HG03460 (cell line): ENCODE measurements around the gene COMMD6.
A peak's percentile ranks its signal among the peaks of the same experiment; 100 is the strongest.

Source experiments
- ATAC-seq: cut with Tn5 transposase; IDR thresholded peaks from one replicate; pipeline ENCODE4 v1.9.1; 2021; ENCODE audit not compliant: unreplicated experiment

COMMD6 gene

DNA sequence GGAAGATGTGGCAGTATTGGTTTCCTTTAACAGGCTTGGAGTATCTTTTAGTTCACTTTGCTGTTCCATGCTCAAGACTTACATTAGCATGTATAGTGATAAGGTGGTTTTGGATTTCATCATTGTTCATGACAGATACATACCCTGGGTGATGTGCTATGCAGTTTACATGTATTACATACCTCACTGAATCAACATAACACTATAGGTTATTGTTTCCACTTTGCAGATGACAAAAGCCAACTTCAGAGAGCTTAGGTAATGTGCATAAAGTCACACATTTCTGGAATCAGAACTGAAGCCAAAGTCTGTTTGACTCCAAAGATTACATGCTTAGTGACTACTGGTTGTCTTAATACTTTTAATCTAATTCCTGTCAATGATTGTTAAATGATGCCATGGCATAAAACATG, 7.1 kb downstream of the COMMD6 start:
- ATAC-seq: no peak

- ATAC-seq: no peak
Observed at GRCh38 chr13:75521956-75522355, 15.7 kb downstream of the COMMD6 start.

DNA sequence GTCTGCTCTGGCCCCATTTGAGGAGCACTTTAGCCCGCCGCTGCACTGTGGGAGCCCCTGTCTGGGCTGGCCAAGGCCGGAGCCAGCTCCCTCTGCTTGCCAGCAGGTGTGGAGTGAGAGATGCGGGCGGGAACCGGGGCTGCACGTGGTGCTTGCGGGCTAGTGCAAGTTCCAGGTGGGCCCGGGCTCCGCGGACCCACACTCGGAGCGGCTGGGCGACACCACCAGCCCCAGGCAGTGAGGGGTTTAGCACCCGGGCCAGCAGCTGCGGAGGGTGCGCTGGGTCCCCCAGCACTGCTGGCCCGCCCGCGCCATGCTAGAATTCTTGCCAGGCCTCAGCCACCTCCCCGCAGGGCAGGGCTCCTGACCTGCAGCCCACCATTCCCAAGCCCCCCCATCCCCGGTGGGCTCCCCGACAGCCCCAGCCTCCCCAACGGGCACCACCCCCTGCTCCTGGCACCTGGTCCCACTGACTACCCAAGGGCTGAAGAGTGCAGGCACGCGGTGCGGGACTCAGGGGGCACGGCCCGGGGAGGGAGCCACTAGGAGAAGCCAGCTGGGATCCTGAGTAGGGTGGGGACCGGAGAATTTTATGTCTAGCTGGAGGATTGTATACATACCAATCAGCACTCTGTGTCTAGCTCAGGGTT, 19.1 kb downstream of the COMMD6 start:
- no peak for ATAC-seq

- no peak for ATAC-seq
Observed at GRCh38 chr13:75514080-75514995, 23.3 kb downstream of the COMMD6 start.

GRCh38 chr13:75513271-75513670, 24.4 kb downstream of the COMMD6 start:
- no peak for ATAC-seq

DNA sequence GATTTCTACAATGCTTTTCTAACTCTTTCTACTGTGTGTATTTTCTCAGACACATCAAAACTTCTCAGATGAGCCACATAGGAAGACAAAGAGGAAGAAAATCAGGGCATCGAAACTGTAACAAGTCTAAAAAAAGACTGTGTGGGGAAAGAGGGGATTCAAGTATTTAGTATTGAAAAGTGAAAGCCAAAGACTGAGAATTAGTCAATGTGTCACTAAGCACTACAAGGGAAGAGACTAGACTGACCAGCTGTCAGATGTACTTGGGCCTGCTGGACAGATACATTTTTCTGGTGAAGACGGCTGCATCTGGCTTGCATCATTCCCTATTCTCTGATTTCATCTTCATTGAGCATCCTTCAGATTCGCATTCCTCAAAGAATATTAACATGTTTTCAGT, 25.4 kb downstream of the COMMD6 start:
- peak; percentile 91 for ATAC-seq

DNA sequence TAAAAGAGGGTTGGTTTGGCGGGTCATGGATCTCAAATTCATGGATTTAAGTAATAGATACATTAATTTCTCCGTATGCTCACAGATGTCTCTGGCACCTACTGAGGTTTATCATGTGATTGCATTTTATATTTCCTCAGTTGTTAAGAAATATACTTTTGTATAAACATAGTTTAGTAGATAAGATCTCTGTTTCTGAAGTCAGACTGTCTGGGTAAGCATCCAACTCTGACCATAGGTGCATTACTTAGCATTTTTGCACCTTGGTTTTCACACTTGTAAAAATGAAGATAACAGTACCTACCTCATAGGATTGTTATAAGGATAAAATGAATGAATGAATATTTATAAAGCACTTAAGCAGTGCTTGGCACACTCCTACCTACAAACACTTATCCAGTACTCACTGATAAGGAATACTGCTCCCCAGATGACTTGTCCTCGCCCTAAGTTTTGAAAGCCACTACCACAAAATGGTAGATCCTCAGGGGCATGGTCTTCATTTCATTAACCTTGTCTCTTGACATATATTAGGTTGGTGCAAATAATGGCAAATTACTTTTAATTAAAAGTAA, 26.5 kb downstream of the COMMD6 start:
- no peak for ATAC-seq

- no peak for ATAC-seq
Observed at GRCh38 chr13:75508002-75508548, 29.6 kb downstream of the COMMD6 start.

GRCh38 chr13:75507027-75508001, 30.3 kb downstream of the COMMD6 start:
- ATAC-seq: no peak

DNA sequence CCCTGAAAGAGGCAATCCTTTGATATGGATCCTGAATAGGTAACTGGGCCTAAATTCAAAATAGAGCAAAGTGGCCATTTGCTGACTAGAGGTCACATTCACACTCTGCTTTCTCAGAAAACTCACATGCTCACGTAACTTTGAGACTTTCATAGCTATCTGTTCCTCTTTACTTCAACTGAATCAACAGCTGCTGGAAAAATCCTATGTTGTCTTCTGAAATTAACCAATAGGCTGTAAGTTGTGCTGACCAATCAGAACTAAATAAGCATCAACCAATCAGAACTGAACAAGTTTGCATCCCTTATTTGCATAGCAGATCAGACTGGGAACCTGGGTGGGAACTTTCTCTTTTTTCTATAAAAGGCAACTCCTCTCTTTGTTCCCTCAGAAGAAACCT, 31.6 kb downstream of the COMMD6 start:
- no peak for ATAC-seq

- no peak for ATAC-seq
Observed at GRCh38 chr13:75505327-75505726, 32.3 kb downstream of the COMMD6 start.

DNA sequence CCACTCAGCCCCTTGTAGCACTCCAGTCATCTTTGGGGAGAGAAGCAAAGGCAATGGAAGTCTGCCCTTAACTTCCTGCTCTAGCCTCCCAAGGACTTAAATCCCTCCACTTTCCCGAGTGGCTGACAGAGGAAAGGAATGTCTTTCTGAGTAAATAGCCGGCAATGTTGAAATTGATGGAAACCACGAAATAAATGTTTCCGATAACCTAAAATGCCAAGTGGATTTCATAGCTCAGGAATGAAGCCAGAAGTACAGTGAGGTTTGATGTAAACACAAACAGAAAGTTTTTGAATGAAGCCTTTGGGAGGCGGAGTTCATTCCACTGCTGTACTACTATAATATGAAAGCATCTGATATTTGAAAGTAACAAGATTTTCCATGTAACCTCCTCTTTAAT, 41.7 kb downstream of the COMMD6 start:
- no peak for ATAC-seq

- no peak for ATAC-seq
Observed at GRCh38 chr13:75494491-75494890, 43.1 kb downstream of the COMMD6 start.

DNA sequence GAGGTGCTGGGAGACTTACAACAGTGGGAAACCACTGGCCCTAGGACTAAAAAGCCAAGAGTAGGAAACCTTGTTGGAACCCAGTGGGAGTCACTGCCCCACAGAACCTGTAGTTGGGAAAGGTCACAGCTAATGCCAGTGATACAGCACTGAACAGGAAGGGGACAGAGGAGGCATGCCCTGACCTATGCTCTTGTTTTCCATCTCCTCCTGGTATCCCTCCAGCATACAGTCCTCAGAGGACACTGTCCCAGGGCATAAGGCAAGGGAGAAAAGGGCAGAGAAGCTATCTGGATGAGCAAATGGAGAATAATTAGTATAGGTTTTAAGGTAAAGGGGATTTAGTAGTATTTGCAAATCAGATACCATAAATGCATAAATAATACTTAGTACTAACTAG, 44.5 kb downstream of the COMMD6 start:
- ATAC-seq: no peak

DNA sequence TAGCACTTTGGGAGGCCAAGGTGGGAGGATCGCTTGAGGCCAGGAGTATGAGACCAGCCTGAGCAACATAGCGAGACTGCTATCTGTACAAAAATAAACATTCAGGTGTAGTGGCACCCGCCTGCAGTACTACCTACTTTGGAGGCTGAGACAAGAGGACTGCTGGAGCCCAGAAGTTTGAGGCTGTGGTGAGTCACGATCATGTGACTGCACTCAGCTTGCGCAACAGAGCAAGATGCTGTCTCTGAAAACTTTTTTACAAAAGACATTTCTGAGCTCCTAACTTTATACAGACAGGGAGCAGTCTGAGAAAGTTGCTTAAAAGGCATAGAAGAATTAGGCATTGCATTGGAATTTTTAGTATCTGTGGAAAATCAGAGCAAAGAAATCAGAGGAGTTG, 45.3 kb downstream of the COMMD6 start:
- ATAC-seq: no peak

GRCh38 chr13:75491376-75491775, 46.3 kb downstream of the COMMD6 start:
- no peak for ATAC-seq

DNA sequence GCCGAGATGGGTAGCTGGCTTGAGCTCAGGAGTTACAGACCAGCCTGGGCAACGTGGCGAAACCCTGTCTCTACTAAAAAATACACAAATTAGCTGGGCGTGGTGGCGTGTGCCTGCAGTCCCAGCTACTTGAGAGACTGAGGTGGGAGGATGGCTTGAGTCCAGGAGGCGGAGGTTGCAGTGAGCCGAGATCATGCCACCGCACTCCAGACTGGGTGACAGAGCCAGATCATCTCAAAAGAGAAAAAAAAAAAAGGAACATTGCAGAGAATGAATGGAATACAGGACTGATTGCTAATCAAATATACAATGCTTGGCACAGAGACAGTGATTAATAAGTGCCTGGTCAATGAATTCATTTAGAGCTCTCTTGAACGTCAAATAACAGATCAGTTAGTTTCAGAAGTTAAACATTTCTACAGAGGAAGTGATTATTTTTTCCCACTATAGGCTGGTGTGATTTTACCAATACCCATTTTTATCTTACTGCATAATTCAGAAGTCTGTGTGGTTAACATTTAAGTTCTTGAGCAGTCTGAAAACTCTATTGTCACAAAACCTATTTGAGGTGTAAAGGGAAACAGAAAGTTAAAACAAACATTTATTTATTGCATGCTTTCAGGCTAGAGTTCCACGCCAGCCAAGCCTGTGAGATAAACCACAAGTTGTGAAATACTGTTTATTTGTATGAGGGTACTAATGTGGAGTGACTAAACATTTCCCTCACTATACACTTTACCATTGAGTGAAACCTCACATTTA, 48.0 kb downstream of the COMMD6 start:
- ATAC-seq: peak; percentile 85

DNA sequence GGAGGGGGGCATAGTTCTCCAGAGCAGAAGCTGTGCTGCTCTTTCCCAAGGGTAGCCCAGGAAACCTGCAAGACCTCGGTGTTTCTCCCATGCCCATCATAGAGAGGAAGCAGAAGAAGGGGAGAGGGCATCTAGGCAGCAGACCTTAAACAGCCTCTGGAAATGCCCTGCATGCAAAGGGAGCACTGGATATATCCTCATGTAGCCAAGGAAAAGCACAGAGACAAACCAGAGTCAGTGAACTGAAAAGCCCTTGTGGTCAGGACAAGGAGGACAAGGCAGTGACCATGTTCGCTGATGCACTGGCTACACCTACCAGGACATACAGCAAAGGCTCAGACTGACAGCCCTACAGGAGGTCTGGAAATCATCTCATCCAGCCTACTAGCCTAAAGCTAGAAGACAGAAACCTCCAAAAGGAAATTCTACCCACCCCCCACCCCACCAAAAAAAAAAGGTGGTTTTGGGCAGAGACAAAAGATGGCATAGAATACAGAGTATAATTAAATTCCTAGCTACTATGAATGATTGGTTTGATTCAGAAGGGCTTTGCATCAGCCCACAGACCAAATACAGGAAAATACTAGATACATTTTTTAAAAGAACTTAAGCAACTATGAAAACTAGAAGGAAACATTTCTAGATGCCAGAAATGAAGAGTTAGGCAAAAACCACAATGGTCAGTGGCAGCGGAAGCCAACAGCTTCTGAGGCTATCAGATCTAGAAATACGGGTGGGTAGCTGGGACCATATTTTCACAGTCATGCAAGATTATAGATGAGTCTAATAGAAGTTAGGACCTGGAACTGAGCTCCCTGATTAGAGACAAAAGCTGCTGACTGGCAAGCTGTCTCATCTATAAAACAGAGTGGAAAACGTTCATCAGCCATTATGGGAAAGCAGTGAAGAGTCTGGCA, 51.2 kb downstream of the COMMD6 start:
- ATAC-seq: no peak
